HEK293 (cell line): ENCODE data around the gene AATF.

Experiments
- CTCF ChIA-PET: fragments of 350-600 bp; formaldehyde crosslinking; extraction: SDS; loops from one replicate; lab custom pipeline; 2021; ENCODE audit warnings: antibody characterized with exemption; lab: Yijun Ruan, JAX
- POLR2A ChIA-PET: fragments of 300-600 bp; formaldehyde crosslinking; extraction: SDS; loops from one replicate; lab custom pipeline; 2020; ENCODE audit warnings: antibody characterized with exemption, inconsistent platforms; lab: Yijun Ruan, JAX
- H3K27ac ChIP-seq: fragments of 200-500 bp; sonication (Bioruptor generic); 2 replicates; pipeline ENCODE4 v1.5.1; 2014; ENCODE audit warnings: low read depth, low read length, control low read depth, inconsistent platforms; ENCODE audit errors: extremely low read depth
- H3K36me3 ChIP-seq, 2 experiments: fragments of 200-500 bp in 1 of 2; sonication (Bioruptor generic) in 1 of 2; 1 replicate in 1 of 2; 2 replicates in 1 of 2; pipeline ENCODE4 v1.5.1; 2014 to 2017; ENCODE audit warnings: inconsistent platforms in 2 of 2, low read length in 2 of 2; ENCODE audit not compliant: control insufficient read depth in 2 of 2, insufficient read depth in 1 of 2
- H3K4me1 ChIP-seq: fragments of 200-500 bp; sonication (Bioruptor generic); 2 replicates; pipeline ENCODE4 v1.5.1; 2014; ENCODE audit warnings: mild to moderate bottlenecking, low read length, inconsistent platforms; ENCODE audit not compliant: control insufficient read depth, insufficient read depth
- H3K4me3 ChIP-seq: 2 replicates; pipeline ENCODE4 v1.5.1; 2011; ENCODE audit warnings: low read depth, mild to moderate bottlenecking, control low read depth, low read length, moderate library complexity
- H3K9me3 ChIP-seq: fragments of 200-500 bp; sonication (Bioruptor generic); 2 replicates; pipeline ENCODE4 v1.5.1; 2014; ENCODE audit warnings: low read depth, low read length, inconsistent platforms; ENCODE audit not compliant: control insufficient read depth, insufficient read depth
- EGR2 ChIP-seq: fragments of 450-650 bp; formaldehyde crosslinking; IDR thresholded peaks from 2 replicates; pipeline ENCODE4 v1.5.1; 2016; ENCODE audit warnings: low read depth, missing biosample characterization, missing genetic modification characterization
- FEZF1 ChIP-seq: fragments of 450-650 bp; formaldehyde crosslinking; IDR thresholded peaks from 2 replicates; pipeline ENCODE4 v1.5.1; 2016; ENCODE audit warnings: missing biosample characterization, missing genetic modification characterization
- GLI4 ChIP-seq: fragments of 450-650 bp; formaldehyde crosslinking; IDR thresholded peaks from 2 replicates; pipeline ENCODE4 v1.5.1; 2016; ENCODE audit warnings: missing biosample characterization, missing genetic modification characterization
- HOXC10 ChIP-seq: sonication (generic); formaldehyde crosslinking; IDR thresholded peaks from 2 replicates; pipeline ENCODE4 v1.8.1; 2023; ENCODE audit warnings: mild to moderate bottlenecking, missing genetic modification reagents
- KLF16 ChIP-seq: fragments of 450-650 bp; formaldehyde crosslinking; IDR thresholded peaks from 2 replicates; pipeline ENCODE4 v1.5.1; 2017; ENCODE audit warnings: missing biosample characterization, missing genetic modification characterization
- ZFP37 ChIP-seq: fragments of 450-650 bp; formaldehyde crosslinking; IDR thresholded peaks from 2 replicates; pipeline ENCODE4 v1.5.1; 2016; ENCODE audit warnings: missing biosample characterization, missing genetic modification characterization
- ZNF10 ChIP-seq: fragments of 450-650 bp; formaldehyde crosslinking; IDR thresholded peaks from 2 replicates; pipeline ENCODE4 v1.5.1; 2017; ENCODE audit warnings: missing biosample characterization, missing genetic modification characterization
- ZNF157 ChIP-seq: fragments of 450-650 bp; formaldehyde crosslinking; IDR thresholded peaks from 2 replicates; pipeline ENCODE4 v1.5.1; 2016; ENCODE audit warnings: missing biosample characterization, missing genetic modification characterization
- ZNF19 ChIP-seq: fragments of 450-650 bp; formaldehyde crosslinking; IDR thresholded peaks from 2 replicates; pipeline ENCODE4; 2016; ENCODE audit warnings: missing biosample characterization, missing genetic modification characterization, low read depth
- ZNF394 ChIP-seq: fragments of 450-650 bp; formaldehyde crosslinking; IDR thresholded peaks from 2 replicates; pipeline ENCODE4 v1.5.1; 2016; ENCODE audit warnings: missing biosample characterization, missing genetic modification characterization, mild to moderate bottlenecking, moderate library complexity, borderline replicate concordance
- ZNF423 ChIP-seq: fragments of 450-650 bp; formaldehyde crosslinking; IDR thresholded peaks from 2 replicates; pipeline ENCODE4 v1.5.1; 2016; ENCODE audit warnings: missing biosample characterization, missing genetic modification characterization
- ZNF658 ChIP-seq: fragments of 450-650 bp; formaldehyde crosslinking; IDR thresholded peaks from 2 replicates; pipeline ENCODE4; 2016; ENCODE audit warnings: missing biosample characterization, missing genetic modification characterization
- ZNF664 ChIP-seq: fragments of 450-650 bp; formaldehyde crosslinking; IDR thresholded peaks from 2 replicates; pipeline ENCODE4 v1.5.1; 2016; ENCODE audit warnings: missing biosample characterization, missing genetic modification characterization
- ZNF677 ChIP-seq: fragments of 450-650 bp; IDR thresholded peaks from 2 replicates; pipeline ENCODE4 v1.5.0; 2018; ENCODE audit warnings: missing biosample characterization, mild to moderate bottlenecking, missing genetic modification characterization, moderate library complexity
- ZNF701 ChIP-seq: fragments of 450-650 bp; formaldehyde crosslinking; IDR thresholded peaks from 2 replicates; pipeline ENCODE4 v1.5.1; 2016; ENCODE audit warnings: missing biosample characterization, missing genetic modification characterization
- ZNF768 ChIP-seq: fragments of 450-650 bp; formaldehyde crosslinking; IDR thresholded peaks from 2 replicates; pipeline ENCODE4 v1.5.1; 2018; ENCODE audit warnings: missing biosample characterization, mild to moderate bottlenecking, missing genetic modification characterization
- ZNF830 ChIP-seq: fragments of 450-650 bp; IDR thresholded peaks from 2 replicates; pipeline ENCODE4 v1.5.0; 2018; ENCODE audit warnings: missing biosample characterization, missing genetic modification characterization, low read depth, mild to moderate bottlenecking, moderate library complexity
- TF ChIP-seq, protein P1 (sequence below): fragments of 450-650 bp; formaldehyde crosslinking; IDR thresholded peaks from 2 replicates; pipeline ENCODE4 v1.5.1; 2016; ENCODE audit warnings: missing biosample characterization, missing genetic modification characterization
- TF ChIP-seq, protein P2 (sequence below): fragments of 450-650 bp; formaldehyde crosslinking; IDR thresholded peaks from 2 replicates; pipeline ENCODE4 v1.5.1; 2016; ENCODE audit warnings: missing biosample characterization, missing genetic modification characterization
- TF ChIP-seq, protein P3 (sequence below): fragments of 450-650 bp; formaldehyde crosslinking; IDR thresholded peaks from 2 replicates; pipeline ENCODE4 v1.5.0; 2017; ENCODE audit warnings: missing biosample characterization, missing genetic modification characterization, borderline replicate concordance
- TF ChIP-seq, protein P4 (sequence below): fragments of 450-650 bp; formaldehyde crosslinking; IDR thresholded peaks from 2 replicates; pipeline ENCODE4 v1.5.1; 2017; ENCODE audit warnings: missing biosample characterization, mild to moderate bottlenecking, missing genetic modification characterization, moderate library complexity
- TF ChIP-seq, protein P5 (sequence below): fragments of 450-650 bp; IDR thresholded peaks from 2 replicates; pipeline ENCODE4 v1.5.1; 2018; ENCODE audit warnings: missing biosample characterization, mild to moderate bottlenecking, missing genetic modification characterization
- TF ChIP-seq, protein P6 (sequence below): sonication (generic); formaldehyde crosslinking; IDR thresholded peaks from 2 replicates; pipeline ENCODE4 v1.8.1; 2022; ENCODE audit warnings: mild to moderate bottlenecking, moderate library complexity, missing genetic modification reagents

Gene AATF

DNA sequence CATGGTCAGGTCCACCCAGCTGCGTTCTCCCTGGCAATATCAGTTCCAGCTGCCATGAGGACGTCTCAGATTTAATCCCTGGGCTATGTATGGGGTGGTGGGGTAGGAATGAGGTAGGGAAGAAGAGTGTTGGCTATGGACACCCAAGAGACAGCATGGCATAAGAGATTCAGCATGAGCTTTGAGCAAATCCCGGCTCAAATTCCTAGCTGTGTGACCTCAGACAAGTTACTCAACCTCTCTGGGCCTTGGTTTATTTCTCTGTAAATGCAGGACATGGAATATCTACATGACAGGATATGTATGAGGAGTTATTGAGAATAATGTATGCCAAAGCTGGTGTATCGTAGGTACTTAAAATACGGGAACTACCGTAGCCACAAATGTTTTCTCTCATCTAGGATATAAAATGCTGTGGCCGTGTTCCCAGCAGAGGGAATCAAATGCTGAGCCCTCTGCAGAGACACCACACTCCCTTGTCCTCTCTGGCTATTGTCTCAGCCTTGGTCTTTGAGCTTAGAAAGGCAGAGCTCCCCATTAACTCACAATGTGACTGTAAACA, 29.3 kb upstream of the AATF start:
- CTCF ChIA-PET = interaction anchor here (0.6 kb wide), 1 partner anchor 126 kb away, joined by 3 read pairs; no protein-coding TSS in a partner anchor
- TF ChIP-seq ZNF19 (tag by site-specific recombination) (no peak), ZFP37 (no peak), ZNF10 (no peak), ZNF768 (peak; percentile 96)
- TF ChIP-seq, protein P1, sequence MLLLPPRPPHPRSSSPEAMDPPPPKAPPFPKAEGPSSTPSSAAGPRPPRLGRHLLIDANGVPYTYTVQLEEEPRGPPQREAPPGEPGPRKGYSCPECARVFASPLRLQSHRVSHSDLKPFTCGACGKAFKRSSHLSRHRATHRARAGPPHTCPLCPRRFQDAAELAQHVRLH = no peak
- TF ChIP-seq, all 188 proteins: peak for 1
- Histone ChIP-seq H3K9me3 (no peaks in the 10 kb centered on the region), H3K4me1 (peaks cover 16% of the 10 kb centered on the region), H3K36me3 (no peaks in the 10 kb centered on the region), H3K27ac (no peak overlapping the region), H3K4me3 (no peak overlapping the region)
- POLR2A ChIA-PET = interaction anchor here (0.6 to 5.4 kb wide), 3 partner anchors 9 to 70 kb away, joined by 4 to 56 read pairs (median 4); partner anchors contain the start of gene LHX1

DNA sequence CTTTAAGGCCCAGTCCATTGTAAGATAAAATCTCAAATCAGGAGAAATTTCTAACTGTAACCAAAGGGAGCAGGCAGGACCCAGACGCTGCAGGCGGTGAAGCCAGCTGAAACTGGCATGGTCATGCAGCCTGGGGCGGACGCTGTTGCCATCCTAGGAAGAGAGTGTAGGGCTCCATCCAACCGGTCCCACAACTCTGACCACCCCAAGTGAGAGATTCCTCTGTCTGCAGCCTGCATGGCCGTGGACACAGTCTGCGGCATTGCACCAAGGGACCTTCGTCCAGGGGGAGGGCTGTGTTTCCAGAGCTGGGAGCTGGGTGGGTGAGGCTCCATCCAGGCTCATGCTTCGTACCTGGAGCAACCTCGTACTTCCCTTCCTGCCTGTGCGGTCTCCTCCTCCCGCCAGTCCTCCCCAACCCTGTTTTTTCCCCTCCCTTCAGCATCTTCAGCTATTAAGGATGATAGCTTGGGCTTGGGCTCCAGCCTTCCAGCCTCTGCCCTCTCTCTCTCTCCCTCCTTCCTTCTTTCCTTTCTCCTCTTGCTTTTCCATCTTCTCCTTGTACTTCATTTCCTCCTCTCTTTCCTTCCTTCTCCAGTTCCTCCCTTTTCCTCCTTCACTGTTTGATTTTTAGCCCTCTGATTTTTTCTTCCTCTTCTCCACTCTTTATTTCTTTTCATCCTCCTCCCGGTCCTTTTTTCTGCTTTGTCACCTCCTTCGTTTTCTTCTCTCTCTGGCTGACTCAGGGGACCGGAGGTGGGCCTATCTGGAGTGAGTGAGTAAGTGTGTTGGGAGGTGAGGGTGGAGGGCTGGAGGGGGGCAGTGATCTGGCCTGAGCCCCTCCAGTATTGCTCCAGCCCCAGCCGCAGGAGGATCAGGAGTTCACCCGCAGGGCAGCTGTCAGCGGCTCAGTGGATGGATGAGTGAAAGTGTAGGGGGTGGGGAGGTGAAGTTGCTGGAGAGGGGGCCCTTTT, 28.4 kb upstream of the AATF start:
- H3K4me1 ChIP-seq = peaks cover 16% of the 10 kb centered on the region
- no peak overlapping the region for H3K4me3 ChIP-seq
- H3K27ac ChIP-seq = no peak overlapping the region; the same call in 1 of the 2 replicates
- ChIA-PET POLR2A (interaction anchor here (0.6 to 5.4 kb wide), 4 partner anchors 11 to 71 kb away, joined by 4 to 56 read pairs (median 6); partner anchors contain the start of gene LHX1), CTCF (interaction anchor here (0.6 to 1.6 kb wide), 2 partner anchors 125 to 128 kb away, joined by 3 to 4 read pairs; no protein-coding TSS in a partner anchor)
- H3K9me3 ChIP-seq = no peaks in the 10 kb centered on the region
- H3K36me3 ChIP-seq = no peaks in the 10 kb centered on the region
- TF ChIP-seq FEZF1 (tag by site-specific recombination) (no peak), HOXC10 (CRISPR knock-in tag) (no peak), EGR2 (tag by site-specific recombination) (peak; percentile 43; the same call in 1 of the 2 replicates), ZNF423 (tag by site-specific recombination) (no peak), ZNF157 (tag by site-specific recombination) (no peak), KLF16 (tag by site-specific recombination) (no peak), GLI4 (no peak), ZNF394 (tag by site-specific recombination) (no peak; the same call in 1 of the 2 replicates), ZNF658 (tag by site-specific recombination) (no peak), ZNF677 (tag by site-specific recombination) (no peak), ZNF701 (tag by site-specific recombination) (no peak), ZNF664 (tag by site-specific recombination) (no peak), ZNF830 (tag by site-specific recombination) (no peak)
- TF ChIP-seq, protein P2, sequence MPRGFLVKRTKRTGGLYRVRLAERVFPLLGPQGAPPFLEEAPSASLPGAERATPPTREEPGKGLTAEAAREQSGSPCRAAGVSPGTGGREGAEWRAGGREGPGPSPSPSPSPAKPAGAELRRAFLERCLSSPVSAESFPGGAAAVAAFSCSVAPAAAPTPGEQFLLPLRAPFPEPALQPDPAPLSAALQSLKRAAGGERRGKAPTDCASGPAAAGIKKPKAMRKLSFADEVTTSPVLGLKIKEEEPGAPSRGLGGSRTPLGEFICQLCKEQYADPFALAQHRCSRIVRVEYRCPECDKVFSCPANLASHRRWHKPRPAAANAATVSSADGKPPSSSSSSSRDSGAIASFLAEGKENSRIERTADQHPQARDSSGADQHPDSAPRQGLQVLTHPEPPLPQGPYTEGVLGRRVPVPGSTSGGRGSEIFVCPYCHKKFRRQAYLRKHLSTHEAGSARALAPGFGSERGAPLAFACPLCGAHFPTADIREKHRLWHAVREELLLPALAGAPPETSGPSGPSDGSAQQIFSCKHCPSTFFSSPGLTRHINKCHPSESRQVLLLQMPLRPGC (tag by site-specific recombination) = no peak
- TF ChIP-seq, protein P3, sequence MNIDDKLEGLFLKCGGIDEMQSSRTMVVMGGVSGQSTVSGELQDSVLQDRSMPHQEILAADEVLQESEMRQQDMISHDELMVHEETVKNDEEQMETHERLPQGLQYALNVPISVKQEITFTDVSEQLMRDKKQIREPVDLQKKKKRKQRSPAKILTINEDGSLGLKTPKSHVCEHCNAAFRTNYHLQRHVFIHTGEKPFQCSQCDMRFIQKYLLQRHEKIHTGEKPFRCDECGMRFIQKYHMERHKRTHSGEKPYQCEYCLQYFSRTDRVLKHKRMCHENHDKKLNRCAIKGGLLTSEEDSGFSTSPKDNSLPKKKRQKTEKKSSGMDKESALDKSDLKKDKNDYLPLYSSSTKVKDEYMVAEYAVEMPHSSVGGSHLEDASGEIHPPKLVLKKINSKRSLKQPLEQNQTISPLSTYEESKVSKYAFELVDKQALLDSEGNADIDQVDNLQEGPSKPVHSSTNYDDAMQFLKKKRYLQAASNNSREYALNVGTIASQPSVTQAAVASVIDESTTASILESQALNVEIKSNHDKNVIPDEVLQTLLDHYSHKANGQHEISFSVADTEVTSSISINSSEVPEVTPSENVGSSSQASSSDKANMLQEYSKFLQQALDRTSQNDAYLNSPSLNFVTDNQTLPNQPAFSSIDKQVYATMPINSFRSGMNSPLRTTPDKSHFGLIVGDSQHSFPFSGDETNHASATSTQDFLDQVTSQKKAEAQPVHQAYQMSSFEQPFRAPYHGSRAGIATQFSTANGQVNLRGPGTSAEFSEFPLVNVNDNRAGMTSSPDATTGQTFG (tag by site-specific recombination) = no peak
- TF ChIP-seq, protein P4, sequence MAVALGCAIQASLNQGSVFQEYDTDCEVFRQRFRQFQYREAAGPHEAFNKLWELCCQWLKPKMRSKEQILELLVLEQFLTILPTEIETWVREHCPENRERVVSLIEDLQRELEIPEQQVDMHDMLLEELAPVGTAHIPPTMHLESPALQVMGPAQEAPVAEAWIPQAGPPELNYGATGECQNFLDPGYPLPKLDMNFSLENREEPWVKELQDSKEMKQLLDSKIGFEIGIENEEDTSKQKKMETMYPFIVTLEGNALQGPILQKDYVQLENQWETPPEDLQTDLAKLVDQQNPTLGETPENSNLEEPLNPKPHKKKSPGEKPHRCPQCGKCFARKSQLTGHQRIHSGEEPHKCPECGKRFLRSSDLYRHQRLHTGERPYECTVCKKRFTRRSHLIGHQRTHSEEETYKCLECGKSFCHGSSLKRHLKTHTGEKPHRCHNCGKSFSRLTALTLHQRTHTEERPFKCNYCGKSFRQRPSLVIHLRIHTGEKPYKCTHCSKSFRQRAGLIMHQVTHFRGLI = no peak
- TF ChIP-seq, protein P5, sequence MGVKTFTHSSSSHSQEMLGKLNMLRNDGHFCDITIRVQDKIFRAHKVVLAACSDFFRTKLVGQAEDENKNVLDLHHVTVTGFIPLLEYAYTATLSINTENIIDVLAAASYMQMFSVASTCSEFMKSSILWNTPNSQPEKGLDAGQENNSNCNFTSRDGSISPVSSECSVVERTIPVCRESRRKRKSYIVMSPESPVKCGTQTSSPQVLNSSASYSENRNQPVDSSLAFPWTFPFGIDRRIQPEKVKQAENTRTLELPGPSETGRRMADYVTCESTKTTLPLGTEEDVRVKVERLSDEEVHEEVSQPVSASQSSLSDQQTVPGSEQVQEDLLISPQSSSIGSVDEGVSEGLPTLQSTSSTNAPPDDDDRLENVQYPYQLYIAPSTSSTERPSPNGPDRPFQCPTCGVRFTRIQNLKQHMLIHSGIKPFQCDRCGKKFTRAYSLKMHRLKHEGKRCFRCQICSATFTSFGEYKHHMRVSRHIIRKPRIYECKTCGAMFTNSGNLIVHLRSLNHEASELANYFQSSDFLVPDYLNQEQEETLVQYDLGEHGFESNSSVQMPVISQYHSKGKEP (tag by site-specific recombination) = no peak
- TF ChIP-seq, protein P6, sequence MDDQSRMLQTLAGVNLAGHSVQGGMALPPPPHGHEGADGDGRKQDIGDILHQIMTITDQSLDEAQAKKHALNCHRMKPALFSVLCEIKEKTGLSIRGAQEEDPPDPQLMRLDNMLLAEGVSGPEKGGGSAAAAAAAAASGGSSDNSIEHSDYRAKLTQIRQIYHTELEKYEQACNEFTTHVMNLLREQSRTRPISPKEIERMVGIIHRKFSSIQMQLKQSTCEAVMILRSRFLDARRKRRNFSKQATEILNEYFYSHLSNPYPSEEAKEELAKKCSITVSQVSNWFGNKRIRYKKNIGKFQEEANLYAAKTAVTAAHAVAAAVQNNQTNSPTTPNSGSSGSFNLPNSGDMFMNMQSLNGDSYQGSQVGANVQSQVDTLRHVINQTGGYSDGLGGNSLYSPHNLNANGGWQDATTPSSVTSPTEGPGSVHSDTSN (CRISPR knock-in tag) = no peak
